ENCODE data around the gene RNF11.

The RNF11 gene

DNA sequence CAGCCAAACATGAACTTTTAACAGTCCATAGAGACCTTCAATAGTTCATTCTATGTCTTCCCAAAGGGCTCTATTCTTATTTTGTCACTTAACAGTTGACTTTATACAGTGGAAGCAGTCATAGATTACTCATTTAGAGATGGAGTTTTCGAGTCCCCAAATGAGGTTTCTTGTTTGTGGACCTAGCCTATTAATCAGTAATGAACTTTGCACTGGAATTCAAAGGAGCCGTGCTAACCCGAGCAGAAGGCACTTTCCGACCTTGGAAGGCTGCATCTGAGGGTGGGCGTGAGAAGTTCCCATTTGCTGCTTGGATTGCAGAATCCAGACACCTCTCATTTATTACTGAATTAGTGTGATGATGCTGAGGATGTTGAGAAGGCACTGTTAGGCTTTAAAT, 47.9 kb downstream of the RNF11 start:
- no peaks in the 10 kb centered on the region for H3K79me2 ChIP-seq (ENCODE audit: insufficient read depth, low read length)
- H4K20me1 ChIP-seq (ENCODE audit: low read depth, low read length) = no peaks in the 10 kb centered on the region
- no peak for TF ChIP-seq EZH2phosphoT487 (conservative IDR thresholded peaks at IDR 0.05; ENCODE audit: low read length)
- TF ChIP-seq, protein P1, sequence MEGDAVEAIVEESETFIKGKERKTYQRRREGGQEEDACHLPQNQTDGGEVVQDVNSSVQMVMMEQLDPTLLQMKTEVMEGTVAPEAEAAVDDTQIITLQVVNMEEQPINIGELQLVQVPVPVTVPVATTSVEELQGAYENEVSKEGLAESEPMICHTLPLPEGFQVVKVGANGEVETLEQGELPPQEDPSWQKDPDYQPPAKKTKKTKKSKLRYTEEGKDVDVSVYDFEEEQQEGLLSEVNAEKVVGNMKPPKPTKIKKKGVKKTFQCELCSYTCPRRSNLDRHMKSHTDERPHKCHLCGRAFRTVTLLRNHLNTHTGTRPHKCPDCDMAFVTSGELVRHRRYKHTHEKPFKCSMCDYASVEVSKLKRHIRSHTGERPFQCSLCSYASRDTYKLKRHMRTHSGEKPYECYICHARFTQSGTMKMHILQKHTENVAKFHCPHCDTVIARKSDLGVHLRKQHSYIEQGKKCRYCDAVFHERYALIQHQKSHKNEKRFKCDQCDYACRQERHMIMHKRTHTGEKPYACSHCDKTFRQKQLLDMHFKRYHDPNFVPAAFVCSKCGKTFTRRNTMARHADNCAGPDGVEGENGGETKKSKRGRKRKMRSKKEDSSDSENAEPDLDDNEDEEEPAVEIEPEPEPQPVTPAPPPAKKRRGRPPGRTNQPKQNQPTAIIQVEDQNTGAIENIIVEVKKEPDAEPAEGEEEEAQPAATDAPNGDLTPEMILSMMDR (IDR thresholded peaks at IDR 0.05; ENCODE audit: insufficient read depth, low read length, poor library complexity, severe bottlenecking) = no peak
- no peaks in the 10 kb centered on the region for H3K9me2 ChIP-seq (replicated peaks; ENCODE audit: insufficient read depth, low read length)
- H3K9ac ChIP-seq (ENCODE audit: low read length) = no peak overlapping the region
- H3K4me2 ChIP-seq (ENCODE audit: low read depth, low read length, poor library complexity, severe bottlenecking) = no peak overlapping the region
- H3K4me3 ChIP-seq (ENCODE audit: insufficient read depth, low read length, poor library complexity, severe bottlenecking) = no peak overlapping the region
- H3K36me3 ChIP-seq (ENCODE audit: low read length) = no peaks in the 10 kb centered on the region
- H3F3A ChIP-seq (ENCODE audit: insufficient read depth) = no peaks in the 10 kb centered on the region
- H3K9me3 ChIP-seq (ENCODE audit: insufficient read depth, low read length) = no peaks in the 10 kb centered on the region
- no peak overlapping the region for H3K27ac ChIP-seq (ENCODE audit: low read depth, low read length)
- no peak overlapping the region for H2AFZ ChIP-seq (ENCODE audit: low read depth, low read length, severe bottlenecking)
- H3K27me3 ChIP-seq (ENCODE audit: low read length) = no peaks in the 10 kb centered on the region

GRCh38 chr1:51284487-51284954, 48.4 kb downstream of the RNF11 start:
- no peak overlapping the region for H3K4me2 ChIP-seq (ENCODE audit: low read depth, low read length, poor library complexity, severe bottlenecking)
- TF ChIP-seq, protein P1 (IDR thresholded peaks at IDR 0.05; ENCODE audit: insufficient read depth, low read length, poor library complexity, severe bottlenecking) = no peak
- no peak for TF ChIP-seq EZH2phosphoT487 (conservative IDR thresholded peaks at IDR 0.05; ENCODE audit: low read length)
- H3K9me2 ChIP-seq (replicated peaks; ENCODE audit: insufficient read depth, low read length) = no peaks in the 10 kb centered on the region
- no peaks in the 10 kb centered on the region for H3K36me3 ChIP-seq (ENCODE audit: low read length)
- no peak overlapping the region for H3K27ac ChIP-seq (ENCODE audit: low read depth, low read length)
- H3K79me2 ChIP-seq (ENCODE audit: insufficient read depth, low read length) = no peaks in the 10 kb centered on the region
- no peak overlapping the region for H3K4me3 ChIP-seq (ENCODE audit: insufficient read depth, low read length, poor library complexity, severe bottlenecking)
- H2AFZ ChIP-seq (ENCODE audit: low read depth, low read length, severe bottlenecking) = no peak overlapping the region
- H3K27me3 ChIP-seq (ENCODE audit: low read length) = no peaks in the 10 kb centered on the region
- H3F3A ChIP-seq (ENCODE audit: insufficient read depth) = no peaks in the 10 kb centered on the region
- H3K9ac ChIP-seq (ENCODE audit: low read length) = no peak overlapping the region
- H4K20me1 ChIP-seq (ENCODE audit: low read depth, low read length) = no peaks in the 10 kb centered on the region
- no peaks in the 10 kb centered on the region for H3K9me3 ChIP-seq (ENCODE audit: insufficient read depth, low read length)

GRCh38 chr1:51285055-51285454, 49.0 kb downstream of the RNF11 start:
- Histone ChIP-seq H3K36me3 (ENCODE audit: low read length) (no peaks in the 10 kb centered on the region), H3K4me2 (ENCODE audit: low read depth, low read length, poor library complexity, severe bottlenecking) (no peak overlapping the region), H3K27me3 (ENCODE audit: low read length) (no peaks in the 10 kb centered on the region), H3F3A (ENCODE audit: insufficient read depth) (no peaks in the 10 kb centered on the region), H2AFZ (ENCODE audit: low read depth, low read length, severe bottlenecking) (no peak overlapping the region), H3K79me2 (ENCODE audit: insufficient read depth, low read length) (no peaks in the 10 kb centered on the region), H3K4me3 (ENCODE audit: insufficient read depth, low read length, poor library complexity, severe bottlenecking) (no peak overlapping the region), H3K9ac (ENCODE audit: low read length) (no peak overlapping the region), H3K9me2 (replicated peaks; ENCODE audit: insufficient read depth, low read length) (no peaks in the 10 kb centered on the region), H3K27ac (ENCODE audit: low read depth, low read length) (no peak overlapping the region), H3K9me3 (ENCODE audit: insufficient read depth, low read length) (no peaks in the 10 kb centered on the region), H4K20me1 (ENCODE audit: low read depth, low read length) (no peaks in the 10 kb centered on the region)
- no peak for TF ChIP-seq EZH2phosphoT487 (conservative IDR thresholded peaks at IDR 0.05; ENCODE audit: low read length)
- TF ChIP-seq, protein P1 (IDR thresholded peaks at IDR 0.05; ENCODE audit: insufficient read depth, low read length, poor library complexity, severe bottlenecking) = no peak
